ENCODE data around the gene LRRC23. TPM values are rescaled to one million over a fixed set of nuclear protein-coding genes. Genes with fewer than 3 reads are reported as not detected.

Gene LRRC23
- total RNA-seq, 2 experiments from 2014 or later: 3.2 to 4.7 TPM

- intact Hi-C loops (cut with DNase I, micrococcal nuclease): no loop called here
- Histone ChIP-seq H3K36me3 (ENCODE audit: insufficient read depth, low read length) (peaks cover 65% of the 10 kb centered on the region), H3K9me3 (ENCODE audit: control insufficient read depth in 1 of 2, insufficient read depth in 1 of 2, low read length in 2 of 2) (no peaks in the 10 kb centered on the region), H3K4me3 (ENCODE audit: low read length) (peak overlapping the region; percentile 50), H3K27me3 (ENCODE audit: control insufficient read depth in 1 of 2, insufficient read depth in 2 of 2, low read length in 2 of 2) (no peaks in the 10 kb centered on the region), H3K27ac (ENCODE audit: low read depth in 1 of 2, low read length in 2 of 2) (peak overlapping the region; percentile 90 to 96), H3K4me1 (ENCODE audit: insufficient read depth, low read length) (peaks cover 100% of the 10 kb centered on the region)
- no peak for ATAC-seq (ENCODE audit: poor library complexity)
- Mint-ChIP-seq H3K36me3 (ENCODE audit: low read depth) (peaks cover 88% of the 10 kb centered on the region), H3K27ac (peak overlapping the region; percentile 97), H3K4me1 (ENCODE audit: low read depth) (peaks cover 90% of the 10 kb centered on the region), H3K27me3 (no peaks in the 10 kb centered on the region), H3K9me3 (no peaks in the 10 kb centered on the region), H3K4me3 (peak overlapping the region; percentile 92)
- POLR2A ChIA-PET: interaction anchor here (0.7 to 16.4 kb wide), 15 partner anchors 10 to 507 kb away, joined by 3 to 963 read pairs (median 6); partner anchors contain the start of genes C12orf57, C1RL, COPS7A and EMG1
- no peak for TF ChIP-seq CTCF (IDR thresholded peaks at IDR 0.05)
- DNase-seq: peak in 2 of 14 experiments; percentile 32 to 36
- CTCF ChIA-PET: interaction anchor here (1.0 to 13.3 kb wide), 4 partner anchors 10 to 86 kb away, joined by 3 to 324 read pairs (median 12); partner anchors contain the start of genes C12orf57, PTPN6 and RNU7-1
Measured at GRCh38 chr12:6957741-6958608, 53.4 kb downstream of the LRRC23 start.

GRCh38 chr12:6958609-6959057 is 54.0 kb downstream of the LRRC23 start:
- ChIA-PET CTCF (interaction anchor here (1.0 to 13.3 kb wide), 5 partner anchors 11 to 151 kb away, joined by 3 to 324 read pairs (median 4); partner anchors contain the start of genes C12orf57, C1RL, PTPN6 and RNU7-1), POLR2A (interaction anchor here (0.7 to 16.4 kb wide), 16 partner anchors 10 to 507 kb away, joined by 3 to 963 read pairs (median 6); partner anchors contain the start of genes C12orf57, C1RL, COPS7A and EMG1)
- Histone ChIP-seq H3K4me1 (ENCODE audit: insufficient read depth, low read length) (peaks cover 98% of the 10 kb centered on the region), H3K36me3 (ENCODE audit: insufficient read depth, low read length) (peaks cover 59% of the 10 kb centered on the region), H3K4me3 (ENCODE audit: low read length) (peak overlapping the region; percentile 50), H3K27me3 (ENCODE audit: control insufficient read depth in 1 of 2, insufficient read depth in 2 of 2, low read length in 2 of 2) (no peaks in the 10 kb centered on the region), H3K27ac (ENCODE audit: low read depth in 1 of 2, low read length in 2 of 2) (peak overlapping the region; percentile 90 to 96), H3K9me3 (ENCODE audit: control insufficient read depth in 1 of 2, insufficient read depth in 1 of 2, low read length in 2 of 2) (no peaks in the 10 kb centered on the region)
- peak overlapping the region; percentile 92 for H3K4me3 Mint-ChIP-seq
- intact Hi-C loops (cut with DNase I, micrococcal nuclease): no loop called here
- no peaks in the 10 kb centered on the region for H3K9me3 Mint-ChIP-seq
- H3K27ac Mint-ChIP-seq: peak overlapping the region; percentile 97
- peaks cover 85% of the 10 kb centered on the region for H3K4me1 Mint-ChIP-seq (ENCODE audit: low read depth)
- peaks cover 81% of the 10 kb centered on the region for H3K36me3 Mint-ChIP-seq (ENCODE audit: low read depth)
- DNase-seq (no peak), ATAC-seq (ENCODE audit: poor library complexity) (no peak)
- no peaks in the 10 kb centered on the region for H3K27me3 Mint-ChIP-seq
- no peak for TF ChIP-seq CTCF (IDR thresholded peaks at IDR 0.05)

GRCh38 chr12:6959058-6959804 is 54.6 kb downstream of the LRRC23 start:
- no peaks in the 10 kb centered on the region for H3K9me3 ChIP-seq (ENCODE audit: control insufficient read depth in 1 of 2, insufficient read depth in 1 of 2, low read length in 2 of 2)
- H3K9me3 Mint-ChIP-seq: no peaks in the 10 kb centered on the region
- ATAC-seq (ENCODE audit: poor library complexity) (peak; percentile 60), DNase-seq (peak; percentile 57 to 93 (median 69))
- H3K27ac ChIP-seq (ENCODE audit: low read depth in 1 of 2, low read length in 2 of 2): peak overlapping the region; percentile 90 to 96
- H3K4me3 ChIP-seq (ENCODE audit: low read length): peak overlapping the region; percentile 50
- peak overlapping the region; percentile 97 for H3K27ac Mint-ChIP-seq
- TF ChIP-seq CTCF (IDR thresholded peaks at IDR 0.05): no peak
- no peaks in the 10 kb centered on the region for H3K27me3 ChIP-seq (ENCODE audit: control insufficient read depth in 1 of 2, insufficient read depth in 2 of 2, low read length in 2 of 2)
- H3K4me3 Mint-ChIP-seq: peak overlapping the region; percentile 92
- H3K4me1 Mint-ChIP-seq (ENCODE audit: low read depth): peaks cover 81% of the 10 kb centered on the region
- POLR2A ChIA-PET: interaction anchor here (0.8 to 16.4 kb wide), 16 partner anchors 9 to 508 kb away, joined by 3 to 963 read pairs (median 6); partner anchors contain the start of genes C12orf57, C1RL, COPS7A and GAPDH
- intact Hi-C loops (cut with DNase I, micrococcal nuclease): no loop called here
- CTCF ChIA-PET: interaction anchor here (1.3 to 13.3 kb wide), 4 partner anchors 11 to 150 kb away, joined by 4 to 324 read pairs (median 12); partner anchors contain the start of genes C12orf57, C1RL, PTPN6 and RNU7-1
- H3K36me3 Mint-ChIP-seq (ENCODE audit: low read depth): peaks cover 75% of the 10 kb centered on the region
- H3K27me3 Mint-ChIP-seq: no peaks in the 10 kb centered on the region
- peaks cover 98% of the 10 kb centered on the region for H3K4me1 ChIP-seq (ENCODE audit: insufficient read depth, low read length)
- peaks cover 58% of the 10 kb centered on the region for H3K36me3 ChIP-seq (ENCODE audit: insufficient read depth, low read length)
